ENCODE measurements around the gene ZYG11A. TPM values are rescaled to one million over a fixed set of nuclear protein-coding genes. Genes with fewer than 3 reads are reported as not detected.

Gene ZYG11A
- total and polyA plus RNA-seq, 2 donors (not counting 3 experiments of a cell fraction or from before 2014, with no cell fraction given): 0.40 to 2.1 TPM

GRCh38 chr1:52920791-52921291 is 78.3 kb downstream of the ZYG11A start:
- H4K20me1 ChIP-seq (replicated peaks; ENCODE audit: control insufficient read depth, extremely low read depth, insufficient read depth, low read length): no peaks in the 10 kb centered on the region
- no peaks in the 10 kb centered on the region for H3K9me3 ChIP-seq (replicated peaks; ENCODE audit: control insufficient read depth, insufficient read depth, low read length)
- no peaks in the 10 kb centered on the region for H3K9me1 ChIP-seq (replicated peaks; ENCODE audit: control insufficient read depth, extremely low read depth, insufficient read depth, low read length)
- H3K36me3 ChIP-seq (ENCODE audit: control insufficient read depth in 2 of 2, extremely low read depth in 1 of 2, insufficient read depth in 2 of 2, low read length in 2 of 2): no peaks in the 10 kb centered on the region
- peak overlapping the region; percentile 41 for H3K4me2 ChIP-seq (ENCODE audit: insufficient read depth, low read length)
- no peaks in the 10 kb centered on the region for H3K79me2 ChIP-seq (ENCODE audit: control insufficient read depth, insufficient read depth, low read length)
- intact Hi-C loops (cut with micrococcal nuclease): loop anchor here (2.0 to 5.0 kb wide), 3 partner anchors 128 to 261 kb away; no protein-coding TSS in a partner anchor
- POLR2A ChIA-PET: no interaction called here
- dilution Hi-C loops (cut with MboI; ENCODE audit: extremely low pct_ligation_motif_present, low sequenced_read_pairs): no loop called here
- TF ChIP-seq POLR2A (IDR thresholded peaks at IDR 0.05; ENCODE audit: low read depth, low read length) (no peak), FOS (IDR thresholded peaks at IDR 0.05; ENCODE audit: borderline replicate concordance, insufficient read depth, low read length) (no peak), EZH2 (IDR thresholded peaks at IDR 0.05; ENCODE audit: borderline replicate concordance, low read depth, low read length, severe bottlenecking) (no peak)
- no TSS peak for BruUV-seq (replicated peaks)
- no peak overlapping the region for H3K27ac ChIP-seq (ENCODE audit: insufficient read depth, low read depth, low read length)
- CTCF ChIA-PET: interaction anchor here (0.6 to 2.2 kb wide), 11 partner anchors 10 to 264 kb away, joined by 3 to 10 read pairs (median 3); partner anchors contain the start of gene ZYG11A
- peak overlapping the region; percentile 20 to 56 (median 48) for H3K4me3 ChIP-seq (replicated peaks in 1 of 3; ENCODE audit: insufficient read depth in 1 of 3, low read depth in 1 of 3, low read length in 3 of 3)
- H2AFZ ChIP-seq (ENCODE audit: low read depth, low read length): peak overlapping the region; percentile 72
- FAIRE-seq (no peak), DNase-seq (ENCODE audit: low read depth, low spot score) (peak; percentile 3)
- H3K4me1 ChIP-seq (ENCODE audit: control insufficient read depth, extremely low read depth, insufficient read depth, low read length): no peaks in the 10 kb centered on the region
- H3K9ac ChIP-seq (replicated peaks; ENCODE audit: extremely low read depth, insufficient read depth, low read length): peak overlapping the region; percentile 14
- H3K27me3 ChIP-seq (ENCODE audit: control insufficient read depth in 2 of 2, insufficient read depth in 2 of 2, low read length in 2 of 2): no peaks in the 10 kb centered on the region

- Histone ChIP-seq H3K36me3 (ENCODE audit: control insufficient read depth in 2 of 2, extremely low read depth in 1 of 2, insufficient read depth in 2 of 2, low read length in 2 of 2) (no peaks in the 10 kb centered on the region), H3K4me3 (replicated peaks in 1 of 3; ENCODE audit: insufficient read depth in 1 of 3, low read depth in 1 of 3, low read length in 3 of 3) (no peak overlapping the region), H3K27ac (ENCODE audit: insufficient read depth, low read depth, low read length) (no peak overlapping the region), H3K9me1 (replicated peaks; ENCODE audit: control insufficient read depth, extremely low read depth, insufficient read depth, low read length) (no peaks in the 10 kb centered on the region), H2AFZ (ENCODE audit: low read depth, low read length) (no peak overlapping the region), H3K9me3 (replicated peaks; ENCODE audit: control insufficient read depth, insufficient read depth, low read length) (no peaks in the 10 kb centered on the region), H3K79me2 (ENCODE audit: control insufficient read depth, insufficient read depth, low read length) (no peaks in the 10 kb centered on the region), H3K4me1 (ENCODE audit: control insufficient read depth, extremely low read depth, insufficient read depth, low read length) (peaks cover 3% of the 10 kb centered on the region), H3K9ac (replicated peaks; ENCODE audit: extremely low read depth, insufficient read depth, low read length) (no peak overlapping the region), H4K20me1 (replicated peaks; ENCODE audit: control insufficient read depth, extremely low read depth, insufficient read depth, low read length) (no peaks in the 10 kb centered on the region), H3K27me3 (ENCODE audit: control insufficient read depth in 2 of 2, insufficient read depth in 2 of 2, low read length in 2 of 2) (no peaks in the 10 kb centered on the region), H3K4me2 (ENCODE audit: insufficient read depth, low read length) (no peak overlapping the region)
- no TSS peak for BruUV-seq (replicated peaks)
- dilution Hi-C loops (cut with MboI; ENCODE audit: extremely low pct_ligation_motif_present, low sequenced_read_pairs): no loop called here
- ChIA-PET CTCF (interaction anchor here (1.3 kb wide), 1 partner anchor 260 kb away, joined by 3 read pairs; no protein-coding TSS in a partner anchor), POLR2A (no interaction called here)
- TF ChIP-seq GATA2 (IDR thresholded peaks at IDR 0.05; ENCODE audit: insufficient read depth, insufficient read length, low read depth, low read length) (no peak), FOS (IDR thresholded peaks at IDR 0.05; ENCODE audit: borderline replicate concordance, insufficient read depth, low read length) (no peak), JUN (IDR thresholded peaks at IDR 0.05; ENCODE audit: borderline replicate concordance, insufficient read depth, insufficient read length, low read depth) (no peak), MYC (IDR thresholded peaks at IDR 0.05; ENCODE audit: low read depth, low read length) (no peak), CTCF (IDR thresholded peaks at IDR 0.05; ENCODE audit: extremely low read depth in 1 of 2, insufficient read depth in 1 of 2, low read depth in 1 of 2, low read length in 2 of 2) (no peak), MAX (IDR thresholded peaks at IDR 0.05; ENCODE audit: insufficient read depth, insufficient read length) (no peak), EZH2 (IDR thresholded peaks at IDR 0.05; ENCODE audit: borderline replicate concordance, low read depth, low read length, severe bottlenecking) (no peak), POLR2A (IDR thresholded peaks at IDR 0.05; ENCODE audit: low read depth, low read length) (no peak), POLR2AphosphoS5 (IDR thresholded peaks at IDR 0.05; ENCODE audit: insufficient read depth, low read depth, low read length) (no peak)
- FAIRE-seq: no peak
- DNase-seq (ENCODE audit: low read depth, low spot score): no peak
- intact Hi-C loops (cut with micrococcal nuclease): loop anchor here (2.0 kb wide), 1 partner anchor 89 kb away; no protein-coding TSS in a partner anchor
These were observed 83.0 kb downstream of the ZYG11A start for GRCh38 chr1:52925571-52926005.

Data from endothelial cell of umbilical vein (primary cell).